Bronchial epithelial cell (primary cell): Measurements from ENCODE around the gene PLEKHM2. TPM values are rescaled to one million over a fixed set of nuclear protein-coding genes. Genes with fewer than 3 reads are reported as not detected.
"Not testable (repeated sequence)": the region's sequence is repeated elsewhere in the genome, so short reads cannot be mapped to it uniquely, and the experiment has no call there.

Experiments
- DNase-seq: peaks from one replicate; pipeline ENCODE4 v3.0.0-alpha.2; 2010; ENCODE audit warnings: low read depth
- FAIRE-seq: peaks from 2 replicates; lab custom pipeline; 2011; peaks lifted over from hg19 to GRCh38; lab: Jason Lieb, UNC
- H3K27me3 ChIP-seq: 2 replicates; pipeline ENCODE4 v1.5.1; 2011; ENCODE audit warnings: low read length; ENCODE audit not compliant: control insufficient read depth, insufficient read depth
- H3K36me3 ChIP-seq: 2 replicates; pipeline ENCODE4 v1.5.1; 2011; ENCODE audit warnings: low read length; ENCODE audit not compliant: control insufficient read depth, insufficient read depth
- H3K4me3 ChIP-seq: 2 replicates; pipeline ENCODE4 v1.5.1; 2011; ENCODE audit warnings: mild to moderate bottlenecking, low read depth, low read length, control low read depth
- CTCF ChIP-seq: IDR thresholded peaks from 2 replicates; pipeline ENCODE4 v1.5.1; 2011; ENCODE audit warnings: mild to moderate bottlenecking, moderate library complexity, low read length, control low read depth, inconsistent platforms; ENCODE audit not compliant: insufficient read depth, severe bottlenecking
- total RNA-seq: library from RNA; depleted of rRNA; stranded (reverse); fragments of >200 nt; gene quantifications from 2 replicates; pipeline ENCODE4 v1.2.1, GENCODE V29; 2014

The PLEKHM2 gene
- total RNA-seq, 1 donor from 2014 or later, result 60.6 TPM

GRCh38 chr1:15649937-15650336 is 34.2 kb upstream of the PLEKHM2 start:
- DNase-seq, result no peak
- TF ChIP-seq CTCF, result no peak
- FAIRE-seq, result no peak
- H3K27me3 ChIP-seq, result no peaks in the 10 kb centered on the region
- H3K36me3 ChIP-seq, result peaks cover 22% of the 10 kb centered on the region
- H3K4me3 ChIP-seq, result no peak overlapping the region

GRCh38 chr1:15650433-15650832 is 33.7 kb upstream of the PLEKHM2 start:
- TF ChIP-seq CTCF, result no peak
- Histone ChIP-seq H3K36me3 (peaks cover 19% of the 10 kb centered on the region), H3K27me3 (no peaks in the 10 kb centered on the region), H3K4me3 (no peak overlapping the region)
- DNase-seq, result no peak
- no peak for FAIRE-seq

GRCh38 chr1:15652130-15652529 is 32.0 kb upstream of the PLEKHM2 start:
- FAIRE-seq, H3K4me3 ChIP-seq, DNase-seq, H3K27me3 ChIP-seq: not testable (repeated sequence)
- H3K36me3 ChIP-seq, result peaks cover 20% of the 10 kb centered on the region

GRCh38 chr1:15654091-15654690 is 29.9 kb upstream of the PLEKHM2 start:
- TF ChIP-seq CTCF, result no peak
- peaks cover 24% of the 10 kb centered on the region for H3K36me3 ChIP-seq

GRCh38 chr1:15656464-15656863 is 27.7 kb upstream of the PLEKHM2 start:
- DNase-seq, result no peak
- TF ChIP-seq CTCF, result no peak
- H3K36me3 ChIP-seq, result peaks cover 32% of the 10 kb centered on the region
- H3K4me3 ChIP-seq, result no peak overlapping the region
- no peaks in the 10 kb centered on the region for H3K27me3 ChIP-seq
- no peak for FAIRE-seq

More at GRCh38 chr1:15654091-15654690, 29.9 kb upstream of the PLEKHM2 start:
- FAIRE-seq (no peak), DNase-seq (no peak)
- no peaks in the 10 kb centered on the region for H3K27me3 ChIP-seq
- H3K4me3 ChIP-seq, result no peak overlapping the region

GRCh38 chr1:15657021-15657420 is 27.1 kb upstream of the PLEKHM2 start:
- TF ChIP-seq CTCF, result no peak
- no peak for FAIRE-seq
- H3K36me3 ChIP-seq, result peaks cover 30% of the 10 kb centered on the region
- H3K4me3 ChIP-seq, result no peak overlapping the region
- H3K27me3 ChIP-seq, result no peaks in the 10 kb centered on the region
- DNase-seq, result no peak
